GM19467 (cell line): ENCODE measurements around the gene VAV3.

Experiments used
- ATAC-seq: cut with Tn5 transposase; IDR thresholded peaks from one replicate; pipeline ENCODE4 v1.9.1; 2021; ENCODE audit warnings: mild to moderate bottlenecking, moderate library complexity; ENCODE audit not compliant: unreplicated experiment

VAV3 gene

GRCh38 chr1:107547363-107548155 lies 417.4 kb downstream of the VAV3 start:
- ATAC-seq: no peak

GRCh38 chr1:107546576-107546975 lies 418.4 kb downstream of the VAV3 start:
- ATAC-seq: no peak

GRCh38 chr1:107545879-107546278 lies 419.1 kb downstream of the VAV3 start:
- no peak for ATAC-seq

- no peak for ATAC-seq
Observed at GRCh38 chr1:107545056-107545577, 419.9 kb downstream of the VAV3 start.

- no peak for ATAC-seq
Observed at GRCh38 chr1:107544285-107544684, 420.7 kb downstream of the VAV3 start.

DNA sequence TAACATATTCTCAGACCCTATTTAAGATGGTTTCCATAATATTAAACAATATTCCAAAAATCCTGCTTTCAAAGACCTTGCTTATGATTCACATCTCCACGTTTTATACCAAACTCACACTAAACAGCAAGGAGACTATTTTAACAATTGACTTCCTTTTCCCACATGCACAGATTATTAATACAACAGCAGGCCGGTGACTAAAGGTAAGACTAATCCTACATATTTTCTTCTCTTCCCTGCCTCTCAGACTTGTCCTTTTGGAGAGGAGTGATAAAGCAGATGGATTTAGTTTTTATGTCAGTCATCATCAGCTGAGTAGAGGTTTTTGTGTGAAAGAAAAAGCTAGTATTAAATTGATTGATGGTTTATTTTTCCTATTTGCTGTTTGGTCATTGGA lies 423.6 kb downstream of the VAV3 start:
- no peak for ATAC-seq

GRCh38 chr1:107538502-107538901 lies 426.5 kb downstream of the VAV3 start:
- no peak for ATAC-seq

DNA sequence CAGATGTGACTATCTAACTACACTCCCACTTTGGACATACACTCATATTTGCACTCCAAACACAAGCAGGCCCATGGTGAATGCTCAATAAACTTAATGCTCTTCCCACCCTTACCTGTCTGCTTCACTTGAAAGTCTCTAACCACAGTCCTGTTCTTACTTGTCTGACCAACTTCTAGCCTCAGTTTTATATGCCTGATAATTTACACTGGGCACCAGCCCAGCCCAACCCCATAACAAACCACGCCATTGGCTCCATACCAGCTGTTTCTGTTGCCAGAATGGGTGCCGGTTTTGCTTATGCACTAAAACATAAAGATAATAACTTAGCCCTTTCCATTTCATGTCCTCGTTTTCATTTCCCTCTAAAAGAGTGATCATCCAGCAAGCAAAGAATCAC lies 428.7 kb downstream of the VAV3 start:
- ATAC-seq: no peak

GRCh38 chr1:107535091-107535490 lies 429.9 kb downstream of the VAV3 start:
- no peak for ATAC-seq

DNA sequence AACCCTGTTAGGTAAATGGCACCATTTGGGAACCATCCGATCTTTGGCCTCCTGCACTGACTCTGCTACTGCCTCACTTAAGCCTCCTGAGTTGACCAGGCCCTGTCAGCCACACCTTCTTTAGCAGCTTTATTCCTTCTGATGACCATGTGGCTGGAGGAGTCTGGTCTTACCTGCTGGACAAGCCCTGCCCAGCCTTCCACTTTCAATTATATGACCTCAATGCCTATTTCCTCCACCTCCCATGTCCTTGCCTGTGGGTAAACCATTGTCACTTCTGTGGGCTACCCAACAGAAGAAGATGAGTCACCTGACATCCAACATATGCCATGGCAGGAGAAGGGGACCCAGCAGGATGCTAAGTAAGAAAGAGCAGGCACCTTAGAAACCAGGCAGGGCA lies 430.3 kb downstream of the VAV3 start:
- ATAC-seq: no peak

DNA sequence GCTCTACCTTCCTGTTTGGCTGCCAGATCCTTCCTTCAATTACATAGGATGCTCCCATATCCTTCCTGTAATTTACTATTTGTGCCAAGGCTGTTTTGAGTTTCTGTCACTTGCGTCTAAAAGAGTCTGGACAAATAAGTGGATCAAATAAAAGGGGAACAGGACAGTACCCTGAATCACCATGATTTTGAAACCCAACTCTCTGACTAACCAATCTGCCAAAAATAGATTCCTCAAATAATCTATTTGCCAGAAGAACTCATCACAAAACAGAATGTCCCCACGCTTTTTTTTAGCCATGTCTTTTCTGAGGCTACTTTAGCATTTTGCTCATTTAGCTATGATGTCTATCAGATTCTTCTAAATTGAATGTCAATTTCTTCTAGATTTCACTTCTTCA lies 431.5 kb downstream of the VAV3 start:
- ATAC-seq: no peak

DNA sequence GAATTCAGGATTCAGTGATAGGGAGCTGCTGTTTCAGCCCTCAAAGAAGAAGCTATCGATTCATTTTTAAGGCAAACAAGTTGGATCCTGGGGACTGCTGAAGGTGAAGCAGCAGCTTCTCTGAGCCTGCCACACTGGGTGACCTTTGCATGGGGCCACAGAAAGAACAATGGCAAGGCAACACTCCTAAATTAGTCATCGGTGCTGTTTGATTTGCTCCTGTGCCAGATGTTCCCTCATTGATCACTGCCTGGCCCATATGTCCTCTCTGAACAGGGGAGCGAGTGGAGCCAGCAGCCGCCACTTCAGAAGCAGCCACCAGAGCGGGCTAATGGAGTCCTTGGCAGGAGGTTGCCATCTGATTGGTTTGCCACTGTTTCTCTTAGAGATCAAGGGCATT lies 432.7 kb downstream of the VAV3 start:
- ATAC-seq: no peak

DNA sequence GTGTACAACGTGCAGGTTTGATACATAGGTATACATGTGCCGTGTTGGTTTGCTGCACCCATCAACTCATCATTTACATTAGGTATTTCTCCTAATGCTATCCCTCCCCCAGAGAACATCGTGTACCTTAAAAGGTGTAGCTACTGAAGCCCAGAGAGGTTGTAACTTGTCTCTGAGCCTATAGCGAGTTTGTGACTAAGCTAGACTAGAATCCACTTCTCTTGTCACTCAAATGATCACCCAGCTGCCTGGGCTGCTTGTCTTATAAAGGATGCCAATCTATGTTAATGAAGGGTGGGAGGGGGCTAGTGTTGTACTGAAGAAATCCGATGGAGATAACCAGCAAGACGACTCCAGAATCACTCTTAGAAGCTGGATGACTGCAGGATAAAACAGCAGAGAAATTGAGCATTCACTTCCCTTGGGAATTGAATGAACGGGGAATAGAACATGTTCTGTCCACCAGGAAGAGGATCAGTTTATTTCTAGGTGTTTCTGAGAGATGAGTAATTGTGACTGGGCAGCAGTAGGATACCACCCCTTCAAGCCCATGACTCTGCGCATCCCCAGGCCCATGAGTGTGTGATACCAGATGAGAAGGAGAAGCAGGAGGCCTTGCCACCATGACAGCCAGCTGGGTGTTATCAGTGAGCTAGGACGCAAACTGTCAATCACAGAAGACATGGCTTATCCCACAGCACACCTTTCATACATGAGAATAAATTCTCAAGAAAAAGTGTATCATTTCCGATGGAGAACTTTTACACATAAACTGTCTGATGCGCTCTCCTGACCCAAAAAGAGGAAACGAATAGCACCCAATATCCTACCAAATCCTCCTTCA lies 433.7 kb downstream of the VAV3 start:
- no peak for ATAC-seq

DNA sequence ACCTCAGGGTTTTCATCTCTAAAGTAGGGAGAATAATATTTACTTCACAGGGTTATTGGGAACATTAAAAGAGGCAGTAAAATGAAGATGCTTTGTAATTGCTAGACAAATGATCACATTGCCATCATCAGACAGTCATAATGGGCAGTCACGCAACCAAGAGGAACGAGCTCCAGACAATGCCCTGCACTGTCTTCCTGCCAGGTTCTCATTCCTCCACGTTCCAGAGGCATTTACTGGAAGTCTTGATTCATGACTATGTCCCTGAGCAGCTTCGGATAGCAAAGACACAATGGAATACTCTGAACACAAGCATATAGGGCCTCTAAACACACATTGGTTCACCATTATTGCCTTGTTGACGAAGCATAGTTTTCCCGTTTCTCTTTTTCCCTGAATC lies 434.4 kb downstream of the VAV3 start:
- ATAC-seq: no peak

DNA sequence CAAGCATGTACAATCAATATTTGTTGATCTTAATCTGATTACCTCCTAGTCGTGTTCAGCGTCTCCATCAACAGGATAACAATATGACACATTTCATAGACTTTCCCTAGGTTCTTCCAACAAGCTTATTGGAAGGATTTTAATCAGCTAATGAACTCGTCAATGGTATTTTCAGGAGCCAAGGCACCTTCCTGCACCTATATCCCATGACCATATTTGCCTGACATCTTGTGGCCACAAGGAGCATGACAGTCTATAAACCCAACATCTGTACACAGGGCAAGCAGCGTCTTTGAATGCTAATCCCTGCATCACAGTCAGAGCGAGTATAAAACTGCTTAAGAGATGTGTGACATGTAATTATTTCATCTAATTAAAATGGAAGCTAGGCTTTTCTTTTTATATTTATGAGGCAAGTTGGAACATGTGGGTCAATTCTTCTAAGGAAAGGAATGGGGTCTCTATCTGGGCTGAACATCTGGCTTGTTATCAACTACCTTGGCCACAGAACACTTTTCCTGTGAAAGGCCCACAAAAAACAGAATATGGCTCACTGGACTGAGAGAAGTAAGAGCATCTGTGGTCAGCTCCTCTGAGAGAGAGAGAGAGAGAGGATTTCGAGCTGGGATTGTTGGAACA lies 435.4 kb downstream of the VAV3 start:
- ATAC-seq: peak; percentile 97

- no peak for ATAC-seq
Observed at GRCh38 chr1:107526524-107527198, 438.3 kb downstream of the VAV3 start.

- ATAC-seq: no peak
Observed at GRCh38 chr1:107525961-107526360, 439.0 kb downstream of the VAV3 start.

DNA sequence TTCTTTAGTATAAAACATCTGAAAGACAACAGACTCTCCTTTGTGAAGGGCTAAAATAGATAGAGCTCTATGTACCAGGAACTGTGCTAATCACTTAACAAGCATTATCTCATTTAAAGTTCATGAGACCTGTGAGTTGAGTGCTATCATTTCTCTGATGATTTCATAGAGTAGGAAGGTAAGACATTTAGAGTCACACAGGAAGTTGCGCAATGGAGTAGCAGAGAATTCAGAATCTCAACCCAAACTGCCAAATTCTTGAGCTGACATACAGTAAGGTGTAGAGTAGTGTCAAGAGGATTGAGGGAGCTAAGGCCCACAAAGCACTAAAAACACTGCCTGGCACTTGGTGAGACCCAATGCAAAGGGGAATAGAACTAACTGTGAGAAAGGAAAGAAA lies 439.8 kb downstream of the VAV3 start:
- no peak for ATAC-seq

DNA sequence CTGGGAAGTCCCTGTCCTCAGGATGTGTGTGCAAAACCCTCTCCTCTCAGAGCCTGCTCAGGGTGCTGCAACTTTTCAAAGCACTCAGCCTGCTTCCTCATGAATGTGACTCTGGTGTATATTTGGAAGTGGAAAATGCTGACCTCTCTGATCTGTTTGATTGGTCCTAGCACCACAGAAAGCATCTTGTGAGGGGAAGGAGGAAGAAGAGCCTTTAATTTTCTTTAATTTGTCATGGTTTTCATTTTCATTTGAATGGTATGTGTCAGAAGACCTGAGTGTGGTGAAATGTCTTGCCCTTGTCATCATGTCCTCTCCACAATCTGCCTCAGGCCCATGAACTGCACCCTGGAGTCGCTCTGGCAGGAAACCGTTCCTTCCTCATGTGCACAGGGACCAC lies 440.7 kb downstream of the VAV3 start:
- ATAC-seq: no peak

GRCh38 chr1:107523736-107524135 lies 441.2 kb downstream of the VAV3 start:
- no peak for ATAC-seq

- no peak for ATAC-seq
Observed at GRCh38 chr1:107523061-107523460, 441.9 kb downstream of the VAV3 start.
